HG02759 (cell line): ENCODE results near the gene SLC17A9.

Source experiments
- ATAC-seq: cut with Tn5 transposase; IDR thresholded peaks from one replicate; pipeline ENCODE4 v1.9.1; 2021; ENCODE audit warnings: mild to moderate bottlenecking, moderate library complexity; ENCODE audit not compliant: unreplicated experiment

The SLC17A9 gene

DNA sequence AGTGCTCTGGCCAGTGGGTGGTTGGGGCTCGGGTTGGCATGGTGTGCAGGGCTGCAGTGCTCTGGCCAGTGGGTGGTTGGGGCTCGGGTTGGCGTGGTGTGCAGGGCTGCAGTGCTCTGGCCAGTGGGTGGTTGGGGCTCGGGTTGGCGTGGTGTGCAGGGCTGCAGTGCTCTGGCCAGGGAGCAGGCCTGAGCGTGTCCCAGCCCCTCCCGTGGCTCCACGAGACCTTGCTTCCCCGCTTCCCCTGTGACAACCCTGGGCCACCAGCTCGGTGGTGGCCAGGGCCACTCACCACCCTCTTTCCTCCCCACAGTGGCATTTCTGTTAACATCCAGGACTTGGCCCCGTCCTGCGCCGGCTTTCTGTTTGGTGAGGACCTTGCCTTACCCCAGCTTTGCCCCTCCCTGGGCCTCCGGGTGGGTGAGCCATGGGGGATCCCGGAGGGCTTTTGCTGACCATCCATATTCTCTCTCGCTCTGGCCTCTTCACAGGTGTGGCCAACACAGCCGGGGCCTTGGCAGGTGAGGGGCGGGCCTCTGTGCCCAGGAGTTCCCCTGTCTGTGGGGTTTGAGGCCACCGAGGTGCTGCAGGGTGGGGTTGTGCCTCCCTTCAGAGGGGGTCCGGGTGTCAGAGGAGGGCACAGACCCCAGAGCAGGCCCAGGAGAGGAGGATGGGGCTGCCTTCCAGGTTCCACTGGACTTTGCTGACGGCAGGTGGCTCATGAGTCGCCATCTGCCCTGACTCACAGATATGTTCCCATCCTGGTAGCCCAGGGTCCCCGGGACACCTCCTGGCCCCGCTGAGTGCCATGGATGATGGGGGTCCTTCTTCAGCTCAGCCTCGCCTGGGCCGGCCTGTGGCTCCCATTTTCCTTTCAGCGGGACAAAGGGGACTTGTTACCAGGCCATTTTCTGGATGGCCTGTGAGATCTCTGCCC lies 14.0 kb downstream of the SLC17A9 start:
- ATAC-seq = no peak

DNA sequence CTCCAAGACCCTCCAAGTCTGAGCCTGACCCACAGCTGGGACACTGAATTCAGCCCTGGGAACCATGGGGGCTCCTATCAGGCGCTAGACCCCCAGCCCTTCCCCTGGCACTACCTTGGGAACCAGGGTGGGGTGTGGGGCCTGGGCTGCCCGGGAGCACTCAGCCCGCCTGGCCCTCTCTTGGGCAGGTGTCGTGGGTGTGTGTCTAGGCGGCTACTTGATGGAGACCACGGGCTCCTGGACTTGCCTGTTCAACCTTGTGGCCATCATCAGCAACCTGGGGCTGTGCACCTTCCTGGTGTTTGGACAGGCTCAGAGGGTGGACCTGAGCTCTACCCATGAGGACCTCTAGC lies 14.6 kb downstream of the SLC17A9 start:
- no peak for ATAC-seq

DNA sequence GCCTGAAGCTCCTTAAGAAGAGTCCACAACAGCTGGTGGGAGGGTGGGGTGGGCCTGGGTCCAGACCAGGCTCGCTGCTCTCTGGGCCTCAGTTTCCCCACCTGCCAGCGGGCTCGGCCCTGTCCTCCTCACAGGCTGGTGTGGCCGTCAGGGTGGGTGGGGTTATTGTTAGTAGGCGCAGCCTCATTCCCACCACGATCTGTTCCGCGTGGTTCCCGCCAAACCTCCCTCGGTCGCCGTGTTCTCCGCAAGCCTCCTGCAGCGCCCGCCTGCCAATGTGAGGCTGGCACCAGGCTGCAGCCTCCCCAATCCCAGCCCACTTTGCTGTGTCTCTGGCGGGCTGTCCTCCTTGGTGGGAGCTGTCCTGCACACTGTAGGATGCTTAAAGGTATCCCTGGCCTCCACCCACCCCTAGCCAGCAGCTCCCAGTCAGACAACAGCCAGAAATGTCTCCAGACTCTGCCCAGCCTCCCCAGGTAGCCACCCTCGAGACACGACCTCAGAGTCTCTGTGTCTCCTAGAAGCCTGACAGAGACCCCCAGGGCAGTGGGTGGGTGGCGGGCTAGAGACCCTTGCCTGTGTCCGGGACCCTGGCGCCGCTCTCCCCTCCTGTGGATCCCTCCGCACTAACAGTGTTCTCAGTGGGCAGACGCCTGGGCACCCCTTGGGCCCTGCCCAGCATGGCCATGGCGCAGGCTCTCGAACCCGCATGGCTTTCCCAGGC lies 15.3 kb downstream of the SLC17A9 start:
- no peak for ATAC-seq

DNA sequence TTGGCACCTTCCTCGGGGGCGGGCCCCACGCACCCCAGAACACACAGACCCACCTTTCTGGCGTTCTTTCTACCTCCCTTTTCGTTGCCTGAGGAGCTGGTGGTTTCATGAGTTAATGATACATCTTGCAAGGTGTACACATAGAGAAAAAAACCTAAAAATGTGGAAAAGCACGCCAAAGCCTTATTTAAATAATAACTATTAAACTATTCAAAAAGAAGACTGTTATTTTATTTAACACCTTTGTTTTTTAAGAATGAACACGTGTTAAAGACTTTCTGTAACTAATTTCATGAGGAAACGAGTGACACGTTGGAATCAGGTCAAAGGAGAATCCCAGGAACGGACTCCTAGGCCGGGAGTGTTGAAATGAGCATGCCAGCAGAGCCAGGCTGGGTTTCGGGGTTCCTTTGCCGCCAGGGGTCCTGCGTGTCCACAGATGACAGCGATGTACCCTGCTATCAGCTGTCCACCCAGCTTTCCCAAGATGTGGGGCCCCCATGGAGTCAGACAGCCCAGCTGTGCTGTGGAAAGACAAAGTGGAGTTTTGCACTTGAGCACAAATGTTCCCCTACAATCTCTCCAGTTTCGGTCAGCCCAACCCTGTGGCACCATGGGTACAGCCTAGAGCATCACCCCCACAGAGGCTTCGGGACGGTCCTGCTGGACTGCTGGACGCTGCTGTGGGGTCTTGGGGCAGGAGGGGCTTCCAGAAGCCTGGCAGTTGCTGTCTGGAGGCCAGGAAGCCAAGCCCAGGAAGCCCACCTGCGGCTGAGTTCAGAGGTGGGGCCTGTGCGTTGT lies 16.1 kb downstream of the SLC17A9 start:
- no peak for ATAC-seq

DNA sequence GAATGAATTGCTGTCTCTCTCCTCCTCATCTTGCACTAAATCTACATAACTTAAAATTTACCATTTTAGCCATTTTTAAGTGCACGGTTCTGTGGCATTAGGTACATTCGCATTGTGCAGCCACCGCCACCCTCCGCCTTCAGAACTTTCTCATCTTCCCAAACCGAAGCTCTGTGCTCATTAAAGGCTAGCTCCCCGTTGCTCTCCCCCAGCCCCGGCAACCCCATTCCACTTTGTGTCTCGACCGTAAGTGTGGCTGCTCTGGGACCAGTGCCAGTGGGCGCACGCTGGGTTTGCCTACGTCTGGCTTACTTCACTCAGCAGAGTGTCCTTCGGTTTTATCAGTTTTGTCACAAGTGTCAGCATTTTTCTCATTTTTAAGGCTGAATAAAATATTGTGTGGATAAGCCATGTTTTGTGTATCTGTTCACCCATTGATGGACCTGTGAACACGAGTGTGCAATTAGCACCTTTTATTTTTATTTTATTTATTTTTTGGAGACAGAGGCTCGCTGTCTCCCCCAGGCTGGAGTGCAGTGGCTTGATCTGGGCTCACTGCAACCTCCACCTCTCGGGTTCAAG lies 16.8 kb downstream of the SLC17A9 start:
- no peak for ATAC-seq

DNA sequence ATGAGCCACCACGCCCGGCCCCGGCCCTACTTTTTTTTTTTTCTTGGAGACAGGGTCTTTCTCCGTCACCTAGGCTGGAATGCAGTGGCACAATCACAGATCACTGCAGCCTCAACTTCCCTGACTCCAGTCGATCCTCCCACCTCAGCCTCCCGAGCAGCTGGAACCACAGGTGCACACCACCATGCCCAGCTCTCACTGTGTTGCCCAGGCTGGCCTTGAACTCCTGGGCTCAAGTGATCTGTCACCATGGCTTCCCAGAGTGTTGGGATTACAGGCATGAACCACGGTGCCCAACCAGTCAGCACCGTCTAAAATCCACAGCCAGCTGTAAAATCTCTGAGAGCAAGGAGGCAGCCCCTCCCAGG lies 17.4 kb downstream of the SLC17A9 start:
- no peak for ATAC-seq

DNA sequence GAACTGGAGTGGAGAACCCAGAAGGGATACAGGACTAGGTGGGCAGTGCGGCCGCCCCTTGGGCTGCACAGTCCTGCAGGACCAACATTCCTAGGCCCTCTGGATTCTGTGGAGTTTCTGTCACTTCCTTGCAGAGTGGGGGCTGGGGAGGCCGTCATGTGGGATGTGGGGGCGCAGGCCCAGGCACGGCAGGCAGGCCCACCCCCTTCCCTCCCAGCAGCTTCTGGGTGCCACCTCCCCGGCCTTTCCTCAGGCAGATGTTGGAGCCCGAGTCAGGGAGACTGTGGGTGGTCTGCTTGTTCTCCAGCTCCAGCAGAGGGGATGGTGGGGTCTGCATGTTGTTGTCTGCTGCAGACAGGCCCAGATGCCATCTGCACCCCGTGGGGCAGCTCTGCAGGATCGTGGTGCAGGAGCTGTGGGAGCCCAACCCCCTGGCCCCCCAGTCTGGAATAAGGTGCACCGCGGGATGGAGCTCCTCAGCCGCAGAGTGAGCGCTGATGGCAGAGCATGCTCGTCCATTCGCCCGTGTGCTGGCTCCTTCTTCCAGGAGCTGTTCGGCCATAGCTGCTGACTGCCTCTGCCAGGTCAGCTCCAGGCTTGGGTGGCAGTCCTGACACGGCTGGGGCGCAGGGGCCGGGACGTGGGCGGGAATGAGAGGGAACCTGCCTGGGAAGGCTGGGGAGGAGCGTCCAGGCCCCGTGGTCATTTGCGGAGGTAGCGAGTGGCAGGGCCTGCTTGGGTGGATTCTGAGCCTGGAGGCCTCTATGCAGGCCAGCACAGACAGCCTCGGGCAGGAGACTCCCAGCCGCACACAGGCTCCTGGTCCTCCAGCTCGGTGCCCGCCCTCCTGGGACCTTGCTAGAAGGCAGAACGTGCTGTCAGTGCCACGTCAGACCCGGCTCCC lies 18.1 kb downstream of the SLC17A9 start:
- ATAC-seq = no peak

DNA sequence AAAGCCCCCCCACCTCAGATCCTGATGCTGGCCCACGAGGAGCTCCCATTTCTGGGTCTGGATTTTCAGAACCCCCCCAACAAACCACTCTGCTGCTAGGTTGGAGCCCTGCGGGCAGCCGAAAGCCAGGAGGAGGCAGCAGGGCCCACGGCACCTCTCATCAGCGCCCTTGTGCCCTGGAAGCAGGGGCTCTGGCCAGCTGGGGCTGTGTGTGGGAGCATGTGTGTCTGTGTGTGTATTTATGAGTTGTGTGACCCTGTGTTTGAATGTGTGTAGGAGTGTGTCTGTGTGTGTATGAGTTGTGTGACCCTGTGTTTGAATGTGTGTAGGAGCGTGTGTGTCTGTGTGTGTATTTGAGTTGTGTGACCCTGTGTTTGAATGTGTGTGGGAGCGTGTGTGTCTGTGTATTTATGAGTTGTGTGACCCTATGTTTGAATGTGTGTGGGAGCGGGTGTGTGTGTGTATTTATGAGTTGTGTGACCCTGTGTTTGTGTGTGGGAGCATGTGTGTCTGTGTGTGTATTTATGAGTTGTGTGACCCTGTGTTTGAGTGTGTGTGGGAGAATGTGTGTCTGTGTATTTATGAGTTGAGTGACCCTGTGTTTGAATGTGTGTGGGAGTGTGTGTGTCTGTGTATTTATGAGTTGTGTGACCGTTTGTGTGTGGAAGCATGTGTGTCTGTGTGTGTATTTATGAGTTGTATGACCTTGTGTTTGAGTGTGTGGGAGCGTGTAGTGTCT lies 18.9 kb downstream of the SLC17A9 start:
- no peak for ATAC-seq

DNA sequence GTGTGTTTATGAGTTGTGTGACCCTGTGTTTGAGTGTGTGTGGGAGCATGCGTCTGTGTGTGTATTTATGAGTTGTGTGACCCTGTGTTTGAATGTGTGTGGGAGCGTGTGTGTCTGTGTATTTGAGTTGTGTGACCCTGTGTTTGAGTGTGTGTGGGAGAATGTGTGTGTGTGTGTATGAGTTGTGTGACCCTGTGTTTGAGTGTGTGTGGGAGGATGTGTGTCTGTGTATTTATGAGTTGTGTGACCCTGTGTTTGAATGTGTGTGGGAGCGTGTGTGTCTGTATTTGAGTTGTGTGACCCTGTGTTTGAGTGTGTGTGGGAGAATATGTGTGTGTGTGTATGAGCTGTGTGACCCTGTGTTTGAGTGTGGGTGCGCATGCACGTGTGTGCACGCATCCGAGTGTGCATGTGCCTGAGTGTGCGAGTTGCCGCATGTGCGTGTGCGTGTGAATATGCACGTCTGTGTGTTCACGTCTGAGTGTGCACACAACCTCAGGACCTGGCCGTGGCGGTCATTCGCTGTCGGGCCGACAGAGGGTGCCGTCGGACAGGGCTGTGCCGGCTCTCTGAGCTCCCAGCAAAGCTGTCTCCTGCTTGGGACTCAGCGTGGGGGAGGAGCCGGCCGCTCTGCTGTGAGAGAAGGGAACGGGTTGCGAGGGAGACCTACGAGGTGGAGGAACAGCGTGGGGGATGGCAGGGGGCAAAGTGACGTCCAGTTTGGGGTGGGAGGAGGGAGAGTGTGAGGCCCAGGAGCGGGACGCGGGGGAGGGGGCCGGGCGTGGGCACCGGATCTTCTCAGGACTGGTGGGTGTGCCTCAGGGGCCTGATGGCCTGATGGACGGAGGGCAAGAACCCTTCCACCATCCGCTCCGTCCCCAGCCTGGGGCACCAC lies 19.7 kb downstream of the SLC17A9 start:
- ATAC-seq = peak; percentile 79

DNA sequence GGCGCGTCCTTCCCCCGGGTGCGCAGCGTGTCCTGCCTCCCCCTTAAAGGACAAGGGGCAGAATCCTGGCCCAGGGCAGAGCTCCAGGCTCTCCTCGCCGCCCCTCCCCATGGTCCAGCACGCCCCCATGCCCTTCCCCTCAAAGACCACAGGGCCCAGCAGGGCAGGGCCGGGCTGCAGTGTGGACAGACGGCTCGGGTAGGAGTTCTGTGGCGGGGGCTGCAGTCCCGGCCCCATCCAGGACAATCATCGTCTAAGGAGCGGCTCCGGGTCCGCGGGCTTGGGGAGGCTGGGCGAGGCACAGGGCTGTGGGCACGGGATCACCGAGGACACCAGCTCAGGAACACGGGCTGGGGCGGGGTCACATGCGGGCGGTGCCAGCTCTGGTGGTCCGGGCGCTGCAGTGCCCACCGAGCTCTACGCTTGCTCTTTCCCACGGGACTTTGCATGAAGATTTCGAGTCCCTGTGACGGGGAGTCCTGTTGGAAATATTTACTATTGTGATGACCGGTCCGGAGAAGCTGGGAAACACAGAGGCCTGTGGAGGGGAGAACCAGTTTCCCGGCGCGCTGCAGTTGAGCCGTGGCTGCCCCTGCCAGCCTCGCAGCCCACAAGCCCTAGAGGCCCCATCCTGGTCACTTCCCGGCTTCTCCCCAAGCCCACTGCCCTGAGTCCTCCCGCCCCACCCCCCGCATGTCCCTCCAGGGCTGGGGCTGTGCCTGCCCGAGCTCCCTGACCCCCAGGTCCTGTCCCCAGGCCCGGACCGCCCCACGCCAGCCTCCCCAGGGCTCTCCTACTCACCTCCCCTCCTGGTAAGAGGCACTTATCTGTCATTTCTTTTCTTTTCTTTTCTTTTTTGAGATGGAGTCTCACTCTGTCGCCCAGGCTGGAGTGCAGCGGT lies 20.6 kb downstream of the SLC17A9 start:
- no peak for ATAC-seq

DNA sequence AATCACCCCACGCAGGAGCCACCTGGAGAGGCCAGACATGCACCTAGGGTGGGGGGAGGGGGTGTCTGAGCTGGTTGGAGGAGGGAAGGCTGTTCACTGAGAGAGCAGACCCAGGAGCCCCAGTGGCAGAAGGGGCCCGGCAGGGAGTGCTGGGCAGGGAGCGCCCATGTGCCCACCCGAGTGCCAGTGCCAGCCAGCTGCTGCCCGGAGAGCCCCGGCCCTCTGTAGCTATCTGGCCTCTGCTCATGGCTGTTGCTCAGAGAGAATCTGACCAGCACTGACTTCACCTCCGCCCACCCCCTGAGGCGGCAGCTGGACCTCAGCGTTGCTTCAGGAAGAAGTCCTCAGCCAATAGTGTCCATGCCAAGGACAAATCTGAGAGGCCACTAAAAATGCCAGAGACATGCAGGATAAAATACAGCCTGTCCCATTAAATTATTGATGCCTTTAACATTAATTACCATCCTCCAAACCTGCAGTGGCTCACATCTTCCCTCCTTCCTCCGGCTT lies 22.8 kb downstream of the SLC17A9 start:
- ATAC-seq = no peak

DNA sequence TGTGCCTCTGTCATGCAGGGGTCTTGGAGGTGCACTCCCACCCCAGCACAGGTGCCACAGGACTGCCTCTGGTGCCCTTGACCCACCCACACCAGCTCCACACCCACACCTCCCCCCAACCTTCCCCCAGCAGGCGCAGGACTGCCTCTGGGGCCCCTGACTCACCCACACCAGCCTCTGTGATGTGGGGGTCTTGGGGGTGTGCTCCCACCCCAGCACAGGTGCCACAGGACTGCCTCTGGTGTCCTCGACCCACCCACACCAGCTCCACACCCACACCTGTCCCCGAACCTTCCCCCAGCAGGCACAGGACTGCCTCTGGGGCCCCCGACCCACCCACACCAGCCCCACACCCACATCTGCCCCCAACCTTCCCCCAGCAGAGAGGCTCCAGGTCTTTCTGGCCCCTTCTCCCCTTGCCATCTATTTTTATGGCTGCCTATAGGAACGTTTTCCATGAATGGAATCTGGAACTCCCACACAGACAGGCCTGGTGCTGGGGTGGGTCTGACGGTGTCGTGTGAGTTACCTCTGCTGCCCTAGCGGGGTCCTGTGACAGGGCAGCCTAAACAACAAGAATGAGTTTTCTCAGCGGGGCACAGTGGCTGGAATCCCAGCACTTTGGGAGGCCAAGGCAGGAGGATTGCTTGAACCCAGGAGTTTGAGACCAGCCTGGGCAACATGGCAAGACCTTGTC lies 23.5 kb downstream of the SLC17A9 start:
- ATAC-seq = no peak

DNA sequence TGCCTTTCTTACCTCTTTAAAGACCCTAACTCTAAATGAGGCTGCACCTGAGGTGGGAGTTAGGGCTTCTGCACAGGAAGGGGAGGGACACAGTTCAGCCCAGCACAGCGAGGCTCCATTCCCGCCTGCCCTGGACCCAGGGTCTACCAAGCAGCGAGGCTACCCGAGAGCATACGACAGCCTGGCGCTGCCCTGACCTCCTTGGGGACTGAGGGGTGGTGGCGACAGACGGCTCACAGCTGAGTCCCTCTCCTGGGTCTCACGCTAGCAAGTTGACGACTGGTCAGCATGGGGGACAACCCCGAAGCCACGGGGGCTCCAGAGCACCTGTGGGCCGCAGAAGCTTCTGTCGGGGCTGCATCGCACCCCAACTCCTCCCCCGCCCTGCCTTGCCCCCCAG lies 24.4 kb downstream of the SLC17A9 start:
- no peak for ATAC-seq

DNA sequence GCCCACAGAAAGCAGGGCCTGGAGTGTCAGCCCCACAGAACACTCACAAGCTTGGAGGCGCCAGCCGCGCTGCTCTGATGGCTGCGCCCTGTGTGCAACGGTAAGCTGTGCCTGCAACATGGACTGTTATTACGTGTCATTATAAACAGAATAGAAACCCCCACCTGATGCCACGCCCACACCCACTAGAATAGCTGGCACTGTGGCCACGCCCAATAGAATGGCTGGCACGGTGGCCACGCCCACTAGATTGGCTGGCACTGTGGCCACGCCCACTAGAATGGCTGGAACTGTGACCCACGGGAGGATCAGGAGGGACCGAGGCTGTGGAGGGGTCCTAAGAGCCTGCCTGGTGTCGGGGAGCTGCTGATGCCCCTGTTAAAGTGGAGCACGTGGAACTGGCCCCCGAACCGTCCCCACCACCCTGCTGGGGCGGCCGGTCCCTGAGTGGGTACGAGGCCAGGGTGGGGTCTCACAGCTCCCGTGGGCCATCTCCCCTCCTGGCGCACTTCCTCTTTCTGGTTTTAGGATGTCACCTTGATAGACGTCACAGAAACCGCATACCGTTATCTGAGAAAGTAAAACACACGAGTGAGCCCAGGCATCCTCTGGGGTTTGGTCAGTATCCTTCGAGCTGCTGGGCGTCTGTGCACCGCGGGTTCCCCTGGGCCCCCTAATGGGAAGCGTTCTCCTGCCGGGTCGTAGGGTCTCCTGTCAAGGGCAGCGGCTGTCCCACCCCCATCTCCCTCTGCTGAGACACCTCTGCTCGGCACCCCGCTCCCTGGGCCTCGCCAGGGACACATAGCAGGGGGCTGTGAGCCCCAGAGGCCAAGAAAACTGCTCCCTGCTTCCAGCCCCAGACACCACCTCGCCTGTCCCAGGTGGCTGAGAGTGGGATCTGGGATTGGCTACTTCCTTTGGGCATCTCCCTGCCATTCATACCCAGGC lies 25.4 kb downstream of the SLC17A9 start:
- ATAC-seq = peak; percentile 73

DNA sequence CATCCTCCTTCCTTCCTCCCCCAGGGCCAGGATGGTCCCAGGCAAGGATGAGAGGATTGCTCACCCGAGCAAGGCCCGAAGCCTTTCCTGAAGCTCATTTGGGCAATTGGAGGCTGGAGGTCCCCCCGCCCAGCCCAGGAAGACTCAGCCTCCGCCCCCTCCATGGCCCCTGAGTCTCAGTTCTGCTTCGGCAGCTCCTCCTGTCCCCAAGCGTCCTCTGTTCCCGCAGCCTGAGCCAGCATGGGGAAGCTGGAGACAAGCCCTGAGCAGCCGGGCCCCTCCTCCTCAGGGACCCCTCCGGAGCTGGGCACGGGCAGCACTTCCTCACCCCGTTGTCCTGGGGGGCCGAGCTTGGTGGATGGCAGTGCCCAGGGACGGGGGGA lies 26.0 kb downstream of the SLC17A9 start:
- no peak for ATAC-seq

DNA sequence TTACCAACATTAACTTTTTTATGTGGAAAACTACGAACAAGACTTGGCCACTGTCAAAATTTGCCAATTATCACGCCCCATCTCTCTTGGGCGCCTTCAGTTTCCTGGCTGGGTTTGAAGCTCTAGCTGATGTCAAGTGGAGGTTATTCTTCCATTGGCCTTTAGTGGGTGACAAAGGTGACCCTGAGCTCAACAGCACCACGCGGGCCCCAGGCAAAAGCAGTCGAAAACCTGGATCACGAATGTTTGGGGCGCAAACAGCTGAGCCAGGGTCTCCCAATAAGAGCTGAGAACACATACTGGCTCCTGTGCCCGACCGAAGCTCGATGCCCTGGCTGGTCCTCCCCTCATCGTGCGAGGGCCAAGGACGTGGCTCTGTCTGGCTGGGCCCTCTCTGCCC lies 26.8 kb downstream of the SLC17A9 start:
- no peak for ATAC-seq
